Ureter (tissue), 1 donor: ENCODE data around the gene PNMT. TPM values are rescaled to one million over a fixed set of nuclear protein-coding genes. Genes with fewer than 3 reads are reported as not detected.

Experiments
- DNase-seq: peaks from one replicate; pipeline ENCODE4 v3.0.0-alpha.2; 2020; ENCODE audit warnings: low spot score
- total RNA-seq: library from RNA; stranded (reverse); gene quantifications from one replicate; pipeline ENCODE4 v1.2.4, GENCODE V29; 2023
- donor health status: DM: yes; HTN: yes; CAD: no.

The PNMT gene
- total RNA-seq, 1 donor from 2014 or later = 7.1 TPM

DNA sequence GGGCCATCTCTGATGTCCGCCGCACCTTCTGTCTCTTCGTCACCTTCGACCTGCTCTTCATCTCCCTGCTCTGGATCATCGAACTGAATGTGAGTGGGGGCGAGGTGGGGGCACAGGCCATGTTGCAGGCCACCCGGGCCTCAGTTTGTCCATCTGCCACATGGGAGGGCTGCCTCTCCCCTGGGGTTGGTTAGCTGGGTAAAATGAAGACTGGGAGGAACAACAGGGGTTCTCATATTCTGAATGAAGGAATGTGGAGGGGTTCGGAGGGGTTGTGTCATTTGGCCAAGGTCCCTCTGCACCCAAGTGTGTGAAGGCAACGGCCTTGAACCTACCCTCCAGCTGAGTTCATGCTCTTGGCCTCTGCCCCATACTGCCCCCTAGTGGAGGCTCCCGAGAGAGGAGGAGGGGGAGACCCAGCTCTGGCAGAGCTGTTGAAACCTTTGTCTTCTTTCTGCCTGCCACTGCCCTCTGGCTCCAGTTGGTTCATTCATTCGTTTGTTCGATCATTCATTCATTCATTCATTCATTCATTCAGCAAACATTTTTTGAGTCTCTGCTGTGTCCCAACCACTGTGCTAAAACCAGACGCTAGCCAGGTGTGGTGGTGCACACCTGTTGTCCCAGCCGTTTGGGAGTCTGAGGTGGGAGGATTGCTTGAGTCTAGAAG, 14.5 kb upstream of the PNMT start:
- DNase-seq = no peak

DNA sequence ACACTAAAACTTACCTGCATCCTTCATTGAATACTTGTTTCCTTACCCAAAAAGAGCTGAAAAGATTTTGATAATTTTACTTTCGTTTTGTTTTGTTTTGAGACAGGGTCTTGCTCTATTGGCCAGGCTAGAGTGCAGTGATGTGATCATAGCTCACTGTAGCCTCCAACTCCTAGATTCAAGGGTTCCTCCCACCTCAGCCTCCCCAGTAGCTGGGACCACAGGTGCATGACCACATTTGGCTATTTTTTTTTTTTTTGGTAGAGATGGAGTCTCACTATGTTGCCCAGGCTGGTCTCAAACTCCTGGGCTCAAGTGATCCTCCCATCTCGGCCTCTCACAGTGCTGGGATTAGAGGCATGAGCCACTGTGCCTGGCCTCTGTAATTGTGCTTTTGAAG, 13.1 kb upstream of the PNMT start:
- DNase-seq = no peak

DNA sequence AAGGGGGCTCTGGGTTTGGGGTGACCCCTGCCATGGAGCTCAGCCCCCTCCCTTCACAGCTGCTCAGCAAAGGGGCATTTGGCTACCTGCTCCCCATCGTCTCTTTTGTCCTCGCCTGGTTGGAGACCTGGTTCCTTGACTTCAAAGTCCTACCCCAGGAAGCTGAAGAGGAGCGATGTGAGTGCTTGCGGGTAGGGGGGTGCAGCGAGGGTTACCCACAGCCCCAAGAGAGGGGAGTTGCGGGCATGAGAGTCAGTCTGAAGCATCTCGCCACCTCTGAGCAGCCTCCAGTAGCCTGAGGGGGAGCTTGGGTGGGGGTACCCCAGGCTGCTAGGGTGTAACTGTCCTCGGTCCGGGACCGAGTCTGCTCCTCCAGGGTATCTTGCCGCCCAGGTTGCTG, 9.9 kb upstream of the PNMT start:
- DNase-seq = no peak

DNA sequence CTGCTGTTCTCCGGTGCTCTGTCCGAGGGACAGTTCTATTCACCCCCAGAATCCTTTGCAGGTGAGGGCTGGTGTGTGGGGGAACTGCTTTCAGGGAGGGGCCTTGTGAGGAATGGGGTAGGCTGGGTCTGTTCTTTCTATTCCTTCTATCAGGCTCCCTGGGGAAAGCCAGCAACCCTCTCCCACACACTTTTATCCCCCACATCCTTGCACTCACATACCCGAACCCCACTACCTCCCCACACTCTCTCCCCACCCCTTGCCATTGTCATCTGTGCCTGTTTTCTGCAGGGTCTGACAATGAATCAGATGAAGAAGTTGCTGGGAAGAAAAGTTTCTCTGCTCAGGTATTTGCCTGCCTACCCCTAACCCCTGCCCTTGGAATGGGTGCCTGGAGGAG, 9.5 kb upstream of the PNMT start:
- no peak for DNase-seq

DNA sequence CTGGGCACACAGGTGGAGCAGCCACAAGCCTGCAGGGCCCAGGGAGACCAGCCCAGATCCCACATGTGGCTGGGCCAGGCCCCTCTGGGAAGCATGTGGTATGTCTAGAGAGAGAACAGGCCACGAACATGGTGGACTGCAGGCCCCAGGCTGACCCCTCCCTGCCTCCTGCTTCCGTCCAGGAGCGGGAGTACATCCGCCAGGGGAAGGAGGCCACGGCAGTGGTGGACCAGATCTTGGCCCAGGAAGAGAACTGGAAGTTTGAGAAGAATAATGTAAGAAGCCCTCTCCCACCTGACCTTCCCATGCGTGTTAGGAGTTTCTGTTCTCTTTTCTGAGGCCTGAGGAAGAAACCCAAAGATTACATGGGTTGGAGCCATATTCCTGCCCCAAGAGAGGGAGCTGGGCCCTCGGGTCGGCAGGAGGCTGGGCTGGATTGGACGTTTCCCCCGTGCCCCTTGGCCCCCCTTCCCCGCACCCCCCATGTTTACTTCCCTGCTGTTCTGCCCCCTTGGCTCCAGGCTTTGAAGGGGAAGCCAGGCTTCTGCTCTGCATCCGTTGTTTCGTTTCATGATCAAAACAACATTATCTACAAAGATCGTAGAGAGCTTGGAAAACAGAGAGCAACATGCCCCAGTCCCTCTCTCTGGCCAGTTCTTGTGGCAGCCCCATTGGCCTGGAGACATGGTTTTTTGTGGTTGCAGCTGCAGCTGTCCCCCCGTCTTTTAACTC, 8.8 kb upstream of the PNMT start:
- DNase-seq = no peak

DNA sequence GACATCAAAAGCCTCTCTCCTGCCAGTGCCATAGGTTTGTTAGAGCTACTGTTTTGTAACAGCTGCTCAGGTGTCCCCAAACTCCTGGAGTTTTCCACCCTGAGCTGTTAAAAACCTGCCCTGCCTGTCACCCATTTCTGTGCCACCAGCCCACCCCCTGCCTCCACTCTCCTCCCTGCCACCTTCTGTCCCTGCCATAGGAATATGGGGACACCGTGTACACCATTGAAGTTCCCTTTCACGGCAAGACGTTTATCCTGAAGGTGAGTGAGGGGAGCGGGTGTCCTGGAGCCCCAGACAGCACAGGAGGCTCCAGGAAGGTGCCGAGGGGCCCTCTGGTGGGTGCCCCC, 8.3 kb upstream of the PNMT start:
- no peak for DNase-seq

DNA sequence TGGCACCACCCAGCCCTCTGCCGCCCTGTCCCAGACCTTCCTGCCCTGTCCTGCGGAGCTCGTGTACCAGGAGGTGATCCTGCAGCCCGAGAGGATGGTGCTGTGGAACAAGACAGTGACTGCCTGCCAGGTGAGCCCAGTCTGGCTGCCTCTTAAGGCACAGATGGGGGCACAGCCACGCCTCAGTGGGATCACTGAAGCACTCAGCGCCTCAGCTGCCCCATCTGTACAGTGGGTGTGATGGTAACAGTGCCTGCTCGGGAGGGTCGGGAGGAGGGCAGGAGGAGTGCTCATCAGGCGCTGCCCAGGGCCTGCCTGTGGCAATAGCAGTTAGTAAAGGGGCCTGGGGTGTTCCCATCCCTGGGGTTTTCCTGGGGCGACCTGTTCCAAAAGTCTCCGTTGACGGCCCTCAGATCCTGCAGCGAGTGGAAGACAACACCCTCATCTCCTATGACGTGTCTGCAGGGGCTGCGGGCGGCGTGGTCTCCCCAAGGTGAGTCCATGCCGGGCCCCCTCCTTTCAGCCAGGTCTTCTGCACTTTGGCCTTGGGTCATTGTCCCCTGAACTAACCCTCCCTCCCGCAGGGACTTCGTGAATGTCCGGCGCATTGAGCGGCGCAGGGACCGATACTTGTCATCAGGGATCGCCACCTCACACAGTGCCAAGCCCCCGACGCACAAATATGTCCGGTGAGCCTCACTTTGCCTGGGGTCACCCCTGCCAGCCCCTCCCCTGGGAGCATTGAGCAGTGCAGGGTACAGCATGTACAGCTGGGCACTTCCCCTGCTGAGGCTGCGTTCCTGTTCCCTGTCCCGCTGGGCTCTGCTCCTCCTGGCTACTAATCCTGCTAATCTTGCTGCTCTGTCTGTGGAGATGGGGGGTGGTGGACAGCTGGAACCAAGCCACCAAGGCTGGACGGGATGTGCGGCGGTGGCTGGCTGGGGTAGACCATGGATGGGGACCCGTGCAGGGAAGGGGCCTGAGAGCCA, 7.6 kb upstream of the PNMT start:
- DNase-seq = no peak

DNA sequence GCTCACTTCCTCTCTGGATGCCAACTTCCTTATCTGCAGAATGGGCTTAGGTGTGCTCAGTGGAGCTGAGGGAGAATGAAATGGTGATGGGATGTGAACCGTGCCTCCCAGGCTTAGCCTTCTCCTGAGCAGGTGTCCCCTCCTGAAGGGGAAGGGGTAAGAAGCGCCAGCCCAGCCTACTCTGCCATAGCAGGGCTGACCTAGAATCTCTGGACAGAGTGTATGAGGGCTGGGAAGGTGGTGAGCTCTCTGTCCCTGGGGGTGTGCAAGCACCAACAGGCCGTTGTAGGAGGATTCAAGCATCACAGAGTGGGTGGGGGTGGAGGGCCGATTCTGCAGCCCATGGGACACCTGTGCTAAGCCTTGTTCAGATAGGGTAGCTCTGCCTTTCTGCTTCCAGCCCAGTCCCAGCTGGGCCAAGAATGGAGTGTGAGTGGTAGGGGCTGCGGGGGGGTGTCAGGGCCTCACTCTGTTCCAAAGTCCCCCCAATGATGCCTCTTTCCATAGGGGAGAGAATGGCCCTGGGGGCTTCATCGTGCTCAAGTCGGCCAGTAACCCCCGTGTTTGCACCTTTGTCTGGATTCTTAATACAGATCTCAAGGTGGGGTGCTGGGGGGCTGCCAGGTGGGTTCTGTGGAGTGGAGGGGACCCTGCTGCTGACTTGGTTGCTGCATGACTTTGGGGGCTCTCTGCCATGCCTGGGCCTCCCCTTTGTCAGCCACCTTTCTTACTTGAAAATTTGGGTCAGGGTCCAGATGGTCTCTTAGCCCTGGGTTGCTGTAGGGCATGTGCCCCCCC, 6.3 kb upstream of the PNMT start:
- no peak for DNase-seq

DNA sequence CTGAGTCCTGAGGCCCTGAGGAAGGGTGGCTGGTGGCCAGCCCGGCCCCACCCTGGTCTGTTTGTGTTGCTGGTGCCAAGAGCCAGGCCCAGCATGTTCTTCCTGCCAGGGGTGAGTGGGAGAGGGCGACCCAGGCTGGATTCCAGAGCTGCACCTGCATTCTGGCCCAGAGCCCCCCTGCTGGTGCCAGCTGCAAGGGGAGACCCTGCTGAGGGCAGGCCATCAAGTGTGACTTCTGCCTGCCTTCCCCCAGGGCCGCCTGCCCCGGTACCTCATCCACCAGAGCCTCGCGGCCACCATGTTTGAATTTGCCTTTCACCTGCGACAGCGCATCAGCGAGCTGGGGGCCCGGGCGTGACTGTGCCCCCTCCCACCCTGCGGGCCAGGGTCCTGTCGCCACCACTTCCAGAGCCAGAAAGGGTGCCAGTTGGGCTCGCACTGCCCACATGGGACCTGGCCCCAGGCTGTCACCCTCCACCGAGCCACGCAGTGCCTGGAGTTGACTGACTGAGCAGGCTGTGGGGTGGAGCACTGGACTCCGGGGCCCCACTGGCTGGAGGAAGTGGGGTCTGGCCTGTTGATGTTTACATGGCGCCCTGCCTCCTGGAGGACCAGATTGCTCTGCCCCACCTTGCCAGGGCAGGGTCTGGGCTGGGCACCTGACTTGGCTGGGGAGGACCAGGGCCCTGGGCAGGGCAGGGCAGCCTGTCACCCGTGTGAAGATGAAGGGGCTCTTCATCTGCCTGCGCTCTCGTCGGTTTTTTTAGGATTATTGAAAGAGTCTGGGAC, 5.5 kb upstream of the PNMT start:
- DNase-seq = peak; percentile 64

DNA sequence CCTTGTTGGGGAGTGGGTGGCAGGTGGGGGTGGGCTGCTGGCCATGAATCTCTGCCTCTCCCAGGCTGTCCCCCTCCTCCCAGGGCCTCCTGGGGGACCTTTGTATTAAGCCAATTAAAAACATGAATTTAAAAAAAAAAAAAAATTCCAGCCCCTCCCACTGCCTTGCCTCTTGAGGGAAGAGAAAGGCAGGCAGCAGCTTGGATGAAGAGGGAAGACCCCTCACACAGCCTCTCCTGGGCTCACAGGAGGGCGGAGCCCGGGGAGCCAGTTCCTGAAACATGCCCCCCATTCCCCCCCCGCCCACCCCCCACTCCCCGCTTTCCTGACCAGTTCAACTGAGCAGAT, 4.9 kb upstream of the PNMT start:
- no peak for DNase-seq

DNA sequence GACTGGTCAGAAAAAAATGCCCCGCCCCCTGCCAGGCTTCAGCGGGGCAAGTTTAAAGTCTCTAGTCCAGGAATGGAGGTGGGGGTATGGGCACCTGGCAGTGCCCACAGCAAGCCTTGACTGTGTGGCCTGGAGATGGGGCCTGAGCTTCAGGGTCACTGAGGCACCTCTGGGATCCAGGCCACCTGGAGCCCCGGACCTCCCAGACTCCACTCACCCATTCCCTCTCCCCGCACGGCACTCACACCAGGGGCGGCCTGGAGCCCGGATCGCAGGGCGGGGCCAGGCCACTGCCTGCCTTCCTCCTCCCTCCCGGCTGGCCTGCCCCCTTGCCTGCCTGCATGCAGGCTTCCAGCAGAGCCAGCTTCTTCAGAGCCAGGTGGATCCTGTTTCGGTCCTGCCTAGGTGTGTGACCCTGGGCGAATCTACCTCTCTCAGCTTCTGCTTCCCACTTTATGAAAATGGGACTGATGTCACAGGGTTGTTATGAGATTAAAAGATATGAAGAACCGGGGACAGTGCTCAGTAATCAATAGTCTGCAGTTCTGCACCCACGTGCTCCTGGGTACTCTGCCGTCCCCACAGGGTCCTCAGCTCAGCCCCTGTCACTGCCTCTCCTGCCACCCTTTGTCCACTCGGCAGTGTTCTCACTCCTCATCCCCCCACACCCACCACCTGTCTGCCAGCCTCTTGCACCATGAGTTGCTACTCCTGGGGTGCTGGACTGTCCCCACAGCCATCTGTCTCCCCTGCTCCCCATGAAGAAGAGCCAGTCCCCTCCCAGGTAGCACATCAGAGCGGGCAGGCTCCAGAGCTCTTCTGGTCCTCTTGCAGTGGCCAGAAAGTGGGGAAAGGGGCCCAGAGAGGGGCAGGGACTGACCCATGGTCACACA, 4.3 kb upstream of the PNMT start:
- DNase-seq = no peak

DNA sequence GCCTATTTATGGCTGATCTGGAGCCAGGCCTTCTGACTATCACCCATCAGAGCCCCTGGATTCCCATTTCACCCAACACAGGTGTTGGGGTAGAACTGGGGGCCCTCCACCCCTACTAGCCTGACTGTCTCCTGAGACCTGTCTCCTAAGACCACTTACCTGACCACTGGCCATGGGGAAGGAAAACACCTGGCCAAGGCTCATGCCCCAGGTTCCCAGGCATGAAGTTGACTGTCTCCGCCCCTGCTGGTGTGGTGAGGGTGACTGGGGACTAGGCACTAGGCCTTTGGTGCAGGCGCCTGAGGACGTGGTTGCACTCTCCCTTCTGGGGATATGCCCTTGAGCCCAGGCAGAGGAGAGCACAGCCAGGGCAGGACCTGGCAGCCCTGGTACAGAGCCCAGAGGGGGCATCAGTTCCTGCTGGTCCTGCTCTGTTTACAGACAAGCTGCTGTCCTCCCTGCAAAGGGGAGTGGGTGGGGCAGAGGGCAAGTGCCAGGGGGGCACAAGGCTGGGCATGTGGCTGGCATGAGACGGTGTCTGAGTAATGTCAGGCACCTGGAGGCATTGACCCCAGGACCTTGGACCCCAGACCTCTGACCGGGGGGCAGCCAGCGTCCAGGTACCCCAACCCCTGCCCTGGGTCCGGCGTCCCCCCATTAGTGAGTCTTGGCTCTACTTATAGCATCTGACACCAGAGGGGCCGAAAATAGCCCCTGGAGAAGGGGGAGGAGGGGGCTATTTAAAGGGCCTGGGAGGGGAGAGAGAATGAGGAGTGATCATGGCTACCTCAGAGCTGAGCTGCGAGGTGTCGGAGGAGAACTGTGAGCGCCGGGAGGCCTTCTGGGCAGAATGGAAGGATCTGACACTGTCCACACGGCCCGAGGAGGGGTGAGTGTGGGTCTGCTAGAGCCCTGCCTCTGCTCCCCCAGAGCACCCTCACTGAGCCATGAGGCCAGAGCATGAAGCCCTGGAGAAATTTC, 3.4 kb upstream of the PNMT start, which contains the start of gene TCAP:
Gene TCAP (plus strand): TSS at position 769 of the 981 bp plus-strand sequence. CDS start 11 bp downstream, at position 780.
- DNase-seq = no peak

DNA sequence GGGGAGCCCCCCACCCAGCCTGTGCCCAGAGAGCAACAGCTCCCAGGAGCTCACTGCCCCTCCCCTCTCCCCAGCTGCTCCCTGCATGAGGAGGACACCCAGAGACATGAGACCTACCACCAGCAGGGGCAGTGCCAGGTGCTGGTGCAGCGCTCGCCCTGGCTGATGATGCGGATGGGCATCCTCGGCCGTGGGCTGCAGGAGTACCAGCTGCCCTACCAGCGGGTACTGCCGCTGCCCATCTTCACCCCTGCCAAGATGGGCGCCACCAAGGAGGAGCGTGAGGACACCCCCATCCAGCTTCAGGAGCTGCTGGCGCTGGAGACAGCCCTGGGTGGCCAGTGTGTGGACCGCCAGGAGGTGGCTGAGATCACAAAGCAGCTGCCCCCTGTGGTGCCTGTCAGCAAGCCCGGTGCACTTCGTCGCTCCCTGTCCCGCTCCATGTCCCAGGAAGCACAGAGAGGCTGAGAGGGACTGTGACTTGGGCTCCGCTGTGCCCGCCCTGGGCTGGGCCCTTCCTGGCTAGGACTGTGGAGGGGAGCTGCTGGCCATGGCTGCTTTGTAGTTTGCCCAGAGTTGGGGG, 2.5 kb upstream of the PNMT start:
- DNase-seq = peak; percentile 43

DNA sequence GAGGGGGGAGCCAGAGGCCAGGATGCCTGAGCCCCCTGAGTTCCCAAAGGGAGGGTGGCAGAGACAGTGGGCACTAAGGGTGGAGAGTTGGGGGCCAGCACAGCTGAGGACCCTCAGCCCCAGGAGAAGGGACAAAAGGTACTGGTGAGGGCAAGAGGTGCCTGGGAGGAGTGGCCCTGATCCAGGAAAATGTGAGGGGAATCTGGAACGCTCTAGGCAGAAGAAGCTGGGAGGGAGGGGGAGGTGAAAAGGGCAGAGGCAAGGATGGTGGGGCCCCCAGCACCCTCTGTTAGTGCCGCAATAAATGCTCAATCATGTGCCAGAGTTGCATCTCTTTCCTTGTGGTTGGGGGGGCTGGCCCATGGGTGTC, 2.0 kb upstream of the PNMT start:
- DNase-seq = no peak

DNA sequence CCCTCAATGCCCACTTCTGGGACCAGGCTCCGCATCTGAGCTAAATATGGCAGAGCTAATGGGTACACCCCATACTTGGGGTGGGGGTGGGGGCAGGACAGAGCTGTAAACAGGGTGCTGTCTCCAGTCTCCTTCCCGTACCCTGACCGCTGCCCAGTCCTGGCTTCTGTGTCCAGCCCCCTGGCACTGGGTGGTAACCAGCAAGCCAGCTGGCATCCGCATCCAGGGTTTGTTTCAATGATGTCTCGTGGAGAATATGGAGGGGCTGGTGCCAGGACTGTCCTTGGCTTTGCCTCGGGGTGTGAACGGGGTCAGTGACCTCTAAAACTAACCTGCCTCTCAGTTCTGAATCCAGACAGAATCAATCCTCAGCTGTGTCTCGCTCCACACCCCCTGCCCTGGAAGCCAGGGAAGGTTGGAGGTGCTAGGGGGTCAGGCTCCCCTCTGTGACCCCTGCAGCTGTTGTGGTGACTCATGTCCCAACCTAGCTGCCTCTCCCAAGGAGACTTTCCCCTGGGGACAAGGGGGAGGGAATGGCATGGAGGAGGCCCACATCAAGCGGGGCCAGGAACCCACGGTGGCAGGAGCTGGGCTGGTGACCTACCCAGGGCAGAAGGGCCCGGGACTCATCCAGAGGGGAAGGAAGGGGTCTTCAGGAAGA, 1.5 kb upstream of the PNMT start:
- peak; percentile 51 for DNase-seq

DNA sequence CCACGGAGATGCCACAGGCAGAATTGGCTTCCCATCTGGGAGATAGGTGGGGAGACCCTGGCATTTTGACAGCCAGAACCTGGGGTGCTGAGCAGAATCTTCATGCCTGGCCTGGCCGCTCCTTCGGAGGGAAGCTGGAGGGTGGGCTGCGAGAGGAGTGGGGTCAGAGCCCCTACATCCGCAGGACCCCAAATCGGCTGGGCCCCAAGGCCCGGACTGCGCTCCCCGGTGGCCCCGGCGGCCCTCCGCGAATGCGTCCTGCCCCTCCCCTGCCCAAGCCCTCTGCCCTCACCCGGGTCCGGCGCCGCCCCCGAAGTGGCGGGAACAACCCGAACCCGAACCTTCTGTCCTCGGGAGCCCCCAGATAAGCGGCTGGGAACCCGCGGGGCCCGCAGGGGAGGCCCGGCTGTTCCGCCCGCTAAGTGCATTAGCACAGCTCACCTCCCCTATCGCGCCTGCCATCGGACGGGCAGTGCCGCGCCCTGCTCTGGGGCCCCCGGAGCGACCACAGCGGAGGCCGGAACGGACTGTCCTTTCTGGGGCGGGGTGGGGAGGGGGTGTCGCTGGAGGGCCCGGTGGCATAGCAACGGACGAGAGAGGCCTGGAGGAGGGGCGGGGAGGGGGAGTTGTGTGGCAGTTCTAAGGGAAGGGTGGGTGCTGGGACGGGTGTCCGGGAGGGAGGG, 850 bp upstream of the PNMT start:
- DNase-seq = peak; percentile 55
